Activated T-cell treated with anti-CD3 and anti-CD28 coated beads, Interleukin-2, amount 50 U/mL, for 72 hours (primary cell): Measurements from ENCODE around the gene PDZD2. TPM values are rescaled to one million over a fixed set of nuclear protein-coding genes. Genes with fewer than 3 reads are reported as not detected.
A peak's percentile ranks its signal among the peaks of the same experiment; 100 is the strongest.

ENCODE experiments used
- ATAC-seq, 2 donors: fragments of 150-1000 bp; cut with Tn5 transposase; replicated peaks in 1 of 2; 2 replicates each; pipeline ENCODE4 v1.10.0; 2021; ENCODE audit warnings: moderate library complexity in 2 of 2, mild to moderate bottlenecking in 1 of 2
- DNase-seq, 2 donors: peaks; one replicate each; pipeline ENCODE4 v3.0.0; 2021 to 2022; ENCODE audit warnings: mixed read lengths in 1 of 2
- H3K27ac Mint-ChIP-seq: one replicate; pipeline ENCODE4 v1.8.0; 2022; ENCODE audit warnings: mild to moderate bottlenecking, moderate library complexity, mixed read lengths
- H3K27me3 Mint-ChIP-seq: one replicate; pipeline ENCODE4 v1.8.0; 2022; ENCODE audit warnings: low read depth, mixed read lengths
- H3K36me3 Mint-ChIP-seq, 2 donors: one replicate each; pipeline ENCODE4 v1.8.0; 2022; ENCODE audit warnings: mixed read lengths in 2 of 2, mild to moderate bottlenecking in 1 of 2; ENCODE audit not compliant: insufficient read depth in 2 of 2
- H3K4me1 Mint-ChIP-seq: one replicate; pipeline ENCODE4 v1.8.0; 2022; ENCODE audit warnings: low read depth, mixed read lengths
- H3K4me3 Mint-ChIP-seq, 2 donors: one replicate each; pipeline ENCODE4 v1.8.0; 2022; ENCODE audit warnings: mild to moderate bottlenecking in 2 of 2, mixed read lengths in 2 of 2, moderate library complexity in 2 of 2
- H3K9me3 Mint-ChIP-seq, 2 donors: one replicate each; pipeline ENCODE4 v1.8.0; 2022; ENCODE audit warnings: mixed read lengths in 2 of 2
- total RNA-seq, 2 donors: library from RNA; stranded (reverse); gene quantifications; one replicate each; pipeline ENCODE4 v1.2.3, GENCODE V29; 2022

PDZD2 gene
- total RNA-seq, 2 donors from 2014 or later: 0.02 TPM; not detected in 1

DNA sequence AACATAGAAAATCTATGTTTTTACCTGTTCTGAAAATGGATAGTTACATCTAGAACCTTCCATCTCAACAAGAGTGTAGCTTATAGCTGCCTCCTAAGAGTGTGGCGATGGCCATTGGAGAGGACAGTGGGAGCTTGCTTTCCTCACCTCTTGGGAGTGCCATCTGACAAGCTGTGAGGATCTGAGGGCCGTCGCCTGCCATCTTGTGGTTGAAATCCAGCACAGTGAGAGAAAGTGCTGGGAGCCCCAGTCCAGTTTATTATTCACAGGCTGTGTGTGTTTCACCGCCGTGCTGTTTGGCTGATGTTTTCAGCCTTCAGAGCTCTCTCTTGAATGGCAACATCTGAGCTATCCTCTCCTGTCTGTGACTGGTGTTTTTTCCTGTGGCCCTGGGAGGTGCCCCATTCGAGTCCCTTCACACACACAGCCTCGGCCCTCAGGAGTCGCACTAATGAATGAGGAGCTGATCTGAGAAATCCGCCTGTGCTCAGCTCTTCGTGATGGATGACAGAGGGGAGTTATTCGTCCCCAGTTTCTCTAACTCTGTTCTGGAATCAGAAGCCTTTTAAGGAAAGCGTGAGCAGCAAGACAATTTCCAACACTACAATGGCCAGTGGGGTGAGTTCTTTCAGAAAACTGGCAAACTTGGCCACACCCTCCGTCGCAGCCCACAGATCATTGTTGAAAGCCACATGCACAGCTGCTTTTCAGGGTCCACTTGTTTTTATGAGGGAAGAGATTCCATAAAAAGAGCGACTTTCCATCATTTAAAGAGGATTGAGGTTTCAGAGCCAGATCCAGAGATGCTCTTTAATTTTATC is 170.3 kb downstream of the PDZD2 start:
- Mint-ChIP-seq H3K27ac (no peak overlapping the region), H3K27me3 (no peaks in the 10 kb centered on the region), H3K9me3 (no peaks in the 10 kb centered on the region), H3K4me1 (no peaks in the 10 kb centered on the region), H3K4me3 (no peak overlapping the region), H3K36me3 (no peaks in the 10 kb centered on the region)
- ATAC-seq: no peak
- DNase-seq: peak; percentile 13 to 33

DNA sequence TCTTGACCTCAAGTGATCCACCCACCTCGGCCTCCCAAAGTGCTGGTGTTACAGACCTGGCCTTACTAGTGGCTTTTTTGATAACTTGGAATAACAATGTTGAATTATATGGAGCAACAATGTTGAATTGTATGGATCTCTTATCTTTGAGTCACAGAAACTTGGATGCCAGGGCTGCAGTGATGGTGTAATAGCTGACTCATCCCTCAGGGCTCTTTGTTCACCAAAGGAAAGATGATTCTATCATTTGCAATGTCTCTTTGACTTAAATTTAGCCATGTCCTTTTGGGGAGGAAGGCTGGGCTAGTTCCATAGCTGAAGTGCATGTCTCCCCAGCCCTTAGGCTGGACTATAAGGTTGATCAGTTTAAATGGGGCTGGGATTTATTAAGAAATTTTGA is 172.3 kb downstream of the PDZD2 start:
- Mint-ChIP-seq H3K27me3 (no peaks in the 10 kb centered on the region), H3K36me3 (no peaks in the 10 kb centered on the region), H3K4me1 (no peaks in the 10 kb centered on the region), H3K27ac (no peak overlapping the region), H3K4me3 (no peak overlapping the region), H3K9me3 (no peaks in the 10 kb centered on the region)
- ATAC-seq: no peak
- no peak for DNase-seq

GRCh38 chr5:31815376-31815775 is 176.4 kb downstream of the PDZD2 start:
- no peaks in the 10 kb centered on the region for H3K27me3 Mint-ChIP-seq
- no peak for DNase-seq
- H3K4me3 Mint-ChIP-seq: no peak overlapping the region
- no peaks in the 10 kb centered on the region for H3K9me3 Mint-ChIP-seq
- H3K36me3 Mint-ChIP-seq: no peaks in the 10 kb centered on the region
- no peak for ATAC-seq
- no peaks in the 10 kb centered on the region for H3K4me1 Mint-ChIP-seq
- H3K27ac Mint-ChIP-seq: no peak overlapping the region

DNA sequence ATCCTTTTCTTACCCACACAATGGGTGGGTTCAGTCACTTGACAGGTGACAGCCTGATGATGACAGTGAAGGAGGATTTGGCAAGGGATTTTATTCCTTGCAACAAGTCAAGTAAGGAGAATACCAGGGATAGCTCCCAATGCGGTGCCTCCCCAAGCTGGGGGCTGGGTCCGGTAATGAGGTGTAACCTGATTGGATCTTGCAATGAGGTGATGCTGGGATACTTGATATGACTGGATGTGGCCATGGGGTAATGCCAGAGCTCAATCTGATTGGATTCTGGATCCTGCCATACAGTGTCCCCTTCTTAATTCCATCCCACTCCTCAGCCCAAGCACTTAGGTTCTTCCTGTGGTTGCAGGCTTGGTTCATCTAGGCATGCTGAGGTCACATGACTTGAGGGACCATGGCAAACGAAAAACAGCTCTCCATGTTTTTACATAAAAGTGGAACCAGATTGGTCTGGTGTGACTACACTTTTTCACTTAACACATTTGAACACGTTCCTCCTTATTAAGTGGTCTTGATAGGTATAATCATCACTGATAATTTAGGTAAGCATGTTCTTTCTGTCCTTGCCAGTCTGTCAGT is 181.1 kb downstream of the PDZD2 start:
- Mint-ChIP-seq H3K9me3 (no peaks in the 10 kb centered on the region), H3K27me3 (peaks cover 10% of the 10 kb centered on the region), H3K4me1 (no peaks in the 10 kb centered on the region), H3K27ac (no peak overlapping the region), H3K4me3 (no peak overlapping the region), H3K36me3 (no peaks in the 10 kb centered on the region)
- ATAC-seq (no peak), DNase-seq (no peak)

- ATAC-seq: no peak
- Mint-ChIP-seq H3K36me3 (no peaks in the 10 kb centered on the region), H3K4me3 (no peak overlapping the region), H3K4me1 (no peaks in the 10 kb centered on the region), H3K27ac (no peak overlapping the region), H3K27me3 (peaks cover 12% of the 10 kb centered on the region), H3K9me3 (peaks cover 0 to 2% of the 10 kb centered on the region in 2 donors)
- no peak for DNase-seq
Measured at GRCh38 chr5:31823472-31823871, 184.5 kb downstream of the PDZD2 start.

GRCh38 chr5:31824869-31825517 is 186.1 kb downstream of the PDZD2 start:
- no peak overlapping the region for H3K4me3 Mint-ChIP-seq
- no peaks in the 10 kb centered on the region for H3K4me1 Mint-ChIP-seq
- H3K27ac Mint-ChIP-seq: no peak overlapping the region
- H3K9me3 Mint-ChIP-seq: peaks cover 0 to 2% of the 10 kb centered on the region in 2 donors
- ATAC-seq (no peak), DNase-seq (no peak)
- H3K27me3 Mint-ChIP-seq: peaks cover 12% of the 10 kb centered on the region
- H3K36me3 Mint-ChIP-seq: no peaks in the 10 kb centered on the region

DNA sequence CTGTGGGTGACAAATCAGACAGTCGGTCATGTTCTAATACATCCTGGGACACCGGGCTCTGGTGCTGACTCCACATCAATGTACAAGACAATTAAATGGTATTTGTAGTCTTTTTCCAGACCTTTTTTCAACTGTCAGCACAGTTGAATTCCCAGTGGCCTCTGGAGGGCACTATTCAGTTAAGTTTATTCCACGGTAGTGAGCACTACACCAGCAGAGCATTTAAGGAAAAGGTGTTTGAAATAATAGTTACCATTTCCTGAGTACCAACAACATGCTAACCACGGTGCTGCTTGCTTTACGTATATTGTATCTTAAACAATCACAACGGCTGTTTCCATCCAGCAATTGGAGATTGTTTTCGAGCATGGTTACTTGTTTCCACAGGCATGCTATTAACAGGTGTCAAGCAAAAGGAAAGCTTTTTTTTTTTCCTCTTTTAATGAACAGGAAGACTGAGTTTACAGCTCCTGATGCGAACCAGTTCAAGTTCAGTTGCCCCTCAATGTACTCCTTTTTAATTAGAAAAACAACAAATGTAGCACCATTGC is 186.7 kb downstream of the PDZD2 start:
- peaks cover 0 to 2% of the 10 kb centered on the region in 2 donors for H3K9me3 Mint-ChIP-seq
- peaks cover 12% of the 10 kb centered on the region for H3K27me3 Mint-ChIP-seq
- DNase-seq: peak; percentile 40
- no peaks in the 10 kb centered on the region for H3K36me3 Mint-ChIP-seq
- no peak overlapping the region for H3K27ac Mint-ChIP-seq
- H3K4me3 Mint-ChIP-seq: peak overlapping the region in 1 of 2 donors; percentile 27
- no peaks in the 10 kb centered on the region for H3K4me1 Mint-ChIP-seq
- peak; percentile 73 to 75 for ATAC-seq

DNA sequence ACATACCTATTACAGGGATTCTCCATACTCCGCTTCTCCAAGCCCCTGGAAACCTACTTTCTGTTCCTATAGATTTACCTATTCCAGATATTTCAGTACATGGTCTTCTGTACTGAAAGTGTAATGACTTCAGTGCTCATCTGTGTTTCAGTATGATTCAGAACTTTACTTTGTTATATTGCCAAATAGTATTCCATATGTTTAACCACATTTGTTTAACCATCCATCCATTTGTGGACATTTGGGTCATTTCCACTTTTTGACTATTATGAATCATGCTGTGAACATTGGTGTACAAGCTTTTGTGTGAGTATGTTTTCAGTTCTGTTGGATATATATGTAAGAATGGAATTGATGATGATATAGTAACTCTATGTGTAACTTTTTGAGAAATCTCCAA is 188.9 kb downstream of the PDZD2 start:
- no peak overlapping the region for H3K27ac Mint-ChIP-seq
- H3K4me1 Mint-ChIP-seq: no peaks in the 10 kb centered on the region
- no peak for ATAC-seq
- peaks cover 12% of the 10 kb centered on the region for H3K27me3 Mint-ChIP-seq
- H3K36me3 Mint-ChIP-seq: no peaks in the 10 kb centered on the region
- no peak overlapping the region for H3K4me3 Mint-ChIP-seq
- DNase-seq: no peak
- peaks cover 0 to 2% of the 10 kb centered on the region in 2 donors for H3K9me3 Mint-ChIP-seq

- H3K36me3 Mint-ChIP-seq: no peaks in the 10 kb centered on the region
- ATAC-seq (no peak), DNase-seq (no peak)
- H3K4me3 Mint-ChIP-seq: no peak overlapping the region
- H3K27me3 Mint-ChIP-seq: no peaks in the 10 kb centered on the region
- no peaks in the 10 kb centered on the region for H3K4me1 Mint-ChIP-seq
- H3K27ac Mint-ChIP-seq: no peak overlapping the region
- H3K9me3 Mint-ChIP-seq: no peaks in the 10 kb centered on the region
Measured at GRCh38 chr5:31832966-31833365, 194.0 kb downstream of the PDZD2 start.

DNA sequence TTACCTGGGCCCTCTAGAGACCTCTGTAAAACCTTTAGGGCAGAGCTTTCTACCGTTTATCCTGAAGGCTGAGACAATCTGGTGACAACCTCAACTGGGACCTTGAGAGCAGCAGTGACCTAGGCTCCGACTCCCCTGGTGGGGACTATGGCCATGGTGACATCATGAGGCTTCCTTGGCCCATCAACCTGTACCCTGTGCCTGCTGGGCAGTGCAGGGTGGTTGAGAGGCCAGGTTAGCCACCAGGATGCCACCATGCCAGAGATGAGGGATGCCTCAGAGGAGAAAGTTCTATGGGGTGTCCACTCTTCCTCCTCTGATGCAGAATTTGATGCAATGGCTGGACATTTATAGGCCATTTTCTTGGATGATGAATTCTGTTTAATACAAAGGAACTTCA is 194.8 kb downstream of the PDZD2 start:
- H3K9me3 Mint-ChIP-seq: no peaks in the 10 kb centered on the region
- no peak overlapping the region for H3K4me3 Mint-ChIP-seq
- H3K36me3 Mint-ChIP-seq: no peaks in the 10 kb centered on the region
- H3K27me3 Mint-ChIP-seq: no peaks in the 10 kb centered on the region
- DNase-seq (no peak), ATAC-seq (no peak)
- H3K4me1 Mint-ChIP-seq: no peaks in the 10 kb centered on the region
- no peak overlapping the region for H3K27ac Mint-ChIP-seq

GRCh38 chr5:31844622-31845345 is 205.9 kb downstream of the PDZD2 start:
- H3K4me3 Mint-ChIP-seq: no peak overlapping the region

GRCh38 chr5:31845361-31845760 is 206.4 kb downstream of the PDZD2 start:
- Mint-ChIP-seq H3K4me3 (no peak overlapping the region), H3K36me3 (no peaks in the 10 kb centered on the region)
- ATAC-seq: no peak

More at GRCh38 chr5:31844622-31845345, 205.9 kb downstream of the PDZD2 start:
- no peaks in the 10 kb centered on the region for H3K27me3 Mint-ChIP-seq
- H3K36me3 Mint-ChIP-seq: no peaks in the 10 kb centered on the region
- ATAC-seq (no peak), DNase-seq (no peak)
- H3K9me3 Mint-ChIP-seq: no peaks in the 10 kb centered on the region
- H3K4me1 Mint-ChIP-seq: no peaks in the 10 kb centered on the region
- no peak overlapping the region for H3K27ac Mint-ChIP-seq

DNA sequence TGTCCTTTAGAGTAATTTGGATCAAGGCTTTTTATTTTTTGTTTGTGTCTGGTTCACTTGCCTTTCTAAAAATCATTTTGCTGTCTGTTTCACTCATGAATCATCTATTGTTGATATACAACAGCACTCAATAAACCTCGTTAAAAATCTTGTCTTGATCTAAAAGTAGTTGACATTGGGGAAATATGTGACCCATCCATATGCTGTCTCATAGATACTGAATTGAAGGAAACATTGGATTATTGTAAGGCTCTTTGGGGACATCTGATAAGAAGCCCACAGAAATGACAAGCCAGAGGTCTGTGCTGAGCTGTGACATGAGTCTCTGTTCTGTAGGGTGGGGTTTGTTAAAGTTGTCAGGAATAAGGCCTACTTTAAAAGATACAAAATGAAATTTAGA is 208.0 kb downstream of the PDZD2 start:
- Mint-ChIP-seq H3K9me3 (no peaks in the 10 kb centered on the region), H3K4me1 (no peaks in the 10 kb centered on the region), H3K4me3 (no peak overlapping the region), H3K27ac (no peak overlapping the region), H3K36me3 (no peaks in the 10 kb centered on the region), H3K27me3 (no peaks in the 10 kb centered on the region)
- ATAC-seq (no peak), DNase-seq (no peak)

More at GRCh38 chr5:31845361-31845760, 206.4 kb downstream of the PDZD2 start:
- DNase-seq: no peak
- H3K9me3 Mint-ChIP-seq: no peaks in the 10 kb centered on the region
- no peak overlapping the region for H3K27ac Mint-ChIP-seq
- no peaks in the 10 kb centered on the region for H3K4me1 Mint-ChIP-seq
- H3K27me3 Mint-ChIP-seq: no peaks in the 10 kb centered on the region
